Large intestine (tissue), 3 donors: Measurements from ENCODE around the gene MRI1. TPM values are rescaled to one million over a fixed set of nuclear protein-coding genes. Genes with fewer than 3 reads are reported as not detected.
"Not testable (repeated sequence)": the region's sequence is repeated elsewhere in the genome, so short reads cannot be mapped to it uniquely, and the experiment has no call there.

Experiments
- DNase-seq, 2 donors: peaks; one replicate each; pipeline versions ENCODE4 v3.0.0 to v3.0.0-alpha.2; 2013
- H3K27ac ChIP-seq: one replicate; pipeline ENCODE4 v1.5.1; 2013; ENCODE audit warnings: low read length
- H3K27me3 ChIP-seq: 2 replicates; pipeline ENCODE4 v1.6.1; 2013; ENCODE audit warnings: low read length; ENCODE audit not compliant: control insufficient read depth, insufficient read depth
- H3K36me3 ChIP-seq: 2 replicates; pipeline ENCODE4 v1.6.1; 2013; ENCODE audit warnings: low read length; ENCODE audit not compliant: control insufficient read depth, insufficient read depth
- H3K4me1 ChIP-seq: one replicate; pipeline ENCODE4 v1.6.1; 2013; ENCODE audit warnings: low read length; ENCODE audit not compliant: control insufficient read depth, insufficient read depth
- H3K4me3 ChIP-seq: one replicate; pipeline ENCODE4 v1.5.1; 2013; ENCODE audit warnings: low read length
- H3K9me3 ChIP-seq: one replicate; pipeline ENCODE4 v1.6.1; 2013; ENCODE audit warnings: mild to moderate bottlenecking, low read depth, low read length, moderate library complexity; ENCODE audit not compliant: control insufficient read depth
- WGBS: methylation state at CpG from one replicate; pipeline ENCODE4 v1.1.5; 2013; ENCODE audit warnings: low lambda C conversion rate; ENCODE audit not compliant: insufficient coverage; 5-methylcytosine and 5-hydroxymethylcytosine counted together
- polyA plus RNA-seq: library from polyadenylated mRNA; unstranded; fragments of 120-200 nt; gene quantifications from one replicate; pipeline ENCODE4 v1.2.1, GENCODE V29; 2013

Gene MRI1
- polyA plus RNA-seq, 1 donor: 43.7 TPM

GRCh38 chr19:13774217-13775191 lies 10.2 kb downstream of the MRI1 start, which contains the start of gene C19orf53:
TSS of gene C19orf53 (plus strand) at chr19:13774456. CDS start at chr19:13774478, 22 bp downstream.
- H3K27ac ChIP-seq: peak within 1 kb of the TSS; percentile 84
- H3K27me3 ChIP-seq: no peaks in the 10 kb centered on the region
- H3K4me3 ChIP-seq: peak within 1 kb of the TSS; percentile 81
- peaks cover 39% of the 10 kb centered on the region for H3K36me3 ChIP-seq
- peak; percentile 90 to 93 for DNase-seq
- H3K9me3 ChIP-seq: no peaks in the 10 kb centered on the region
- H3K4me1 ChIP-seq: peaks cover 4% of the 10 kb centered on the region
- 0% methylated on average over 1 of the region's 61 CpGs for WGBS

- Histone ChIP-seq H3K27ac (no peak overlapping the region), H3K27me3 (no peaks in the 10 kb centered on the region), H3K9me3 (no peaks in the 10 kb centered on the region), H3K4me3 (no peak overlapping the region), H3K36me3 (peaks cover 27% of the 10 kb centered on the region), H3K4me1 (peaks cover 7% of the 10 kb centered on the region)
- no peak for DNase-seq
- no CpG with 5 or more reads among the region's 9 CpGs for WGBS
Measured at GRCh38 chr19:13778398-13778797, 14.1 kb downstream of the MRI1 start.

- Histone ChIP-seq H3K9me3 (no peaks in the 10 kb centered on the region), H3K27me3 (no peaks in the 10 kb centered on the region), H3K27ac (no peak overlapping the region), H3K4me1 (peaks cover 7% of the 10 kb centered on the region), H3K36me3 (peaks cover 27% of the 10 kb centered on the region), H3K4me3 (no peak overlapping the region)
- DNase-seq: no peak
- no CpG with 5 or more reads among the region's 6 CpGs for WGBS
Measured at GRCh38 chr19:13778847-13779246, 14.5 kb downstream of the MRI1 start.

GRCh38 chr19:13779794-13780193 lies 15.5 kb downstream of the MRI1 start:
- no CpG with 5 or more reads among the region's 8 CpGs for WGBS
- H3K4me1 ChIP-seq, H3K27ac ChIP-seq, H3K27me3 ChIP-seq, H3K9me3 ChIP-seq, H3K4me3 ChIP-seq, DNase-seq: not testable (repeated sequence)
- peaks cover 27% of the 10 kb centered on the region for H3K36me3 ChIP-seq

GRCh38 chr19:13781547-13781946 lies 17.2 kb downstream of the MRI1 start:
- no peak overlapping the region for H3K4me3 ChIP-seq
- H3K36me3 ChIP-seq: peaks cover 23% of the 10 kb centered on the region
- no peaks in the 10 kb centered on the region for H3K27me3 ChIP-seq
- H3K27ac ChIP-seq: no peak overlapping the region
- DNase-seq: peak; percentile 55 to 68
- H3K4me1 ChIP-seq: peaks cover 3% of the 10 kb centered on the region
- WGBS: no CpG with 5 or more reads among the region's 5 CpGs
- H3K9me3 ChIP-seq: no peaks in the 10 kb centered on the region

- no peaks in the 10 kb centered on the region for H3K27me3 ChIP-seq
- peaks cover 3% of the 10 kb centered on the region for H3K4me1 ChIP-seq
- no CpG with 5 or more reads among the region's 8 CpGs for WGBS
- no peak for DNase-seq
- no peak overlapping the region for H3K4me3 ChIP-seq
- no peaks in the 10 kb centered on the region for H3K9me3 ChIP-seq
- no peak overlapping the region for H3K27ac ChIP-seq
- peaks cover 19% of the 10 kb centered on the region for H3K36me3 ChIP-seq
Measured at GRCh38 chr19:13782537-13782936, 18.2 kb downstream of the MRI1 start.

- no peaks in the 10 kb centered on the region for H3K9me3 ChIP-seq
- DNase-seq: no peak
- H3K36me3 ChIP-seq: peaks cover 6% of the 10 kb centered on the region
- H3K4me1 ChIP-seq: peaks cover 3% of the 10 kb centered on the region
- no peaks in the 10 kb centered on the region for H3K27me3 ChIP-seq
- H3K4me3 ChIP-seq: no peak overlapping the region
- WGBS: no CpG with 5 or more reads among the region's 18 CpGs
- H3K27ac ChIP-seq: no peak overlapping the region
Measured at GRCh38 chr19:13783565-13784500, 19.5 kb downstream of the MRI1 start.

- no peaks in the 10 kb centered on the region for H3K36me3 ChIP-seq
- WGBS: 80% methylated on average over 1 of the region's 17 CpGs
- H3K4me1 ChIP-seq: peaks cover 3% of the 10 kb centered on the region
- H3K4me3 ChIP-seq: no peak overlapping the region
- peak in 1 of 2 donors; percentile 43 for DNase-seq
- no peaks in the 10 kb centered on the region for H3K27me3 ChIP-seq
- H3K9me3 ChIP-seq: no peaks in the 10 kb centered on the region
- no peak overlapping the region for H3K27ac ChIP-seq
Measured at GRCh38 chr19:13784731-13785452, 20.6 kb downstream of the MRI1 start.

GRCh38 chr19:13788991-13789390 lies 24.7 kb downstream of the MRI1 start:
- Histone ChIP-seq H3K4me1 (no peaks in the 10 kb centered on the region), H3K4me3 (no peak overlapping the region), H3K36me3 (no peaks in the 10 kb centered on the region), H3K9me3 (no peaks in the 10 kb centered on the region), H3K27ac (no peak overlapping the region), H3K27me3 (no peaks in the 10 kb centered on the region)
- no peak for DNase-seq
- no CpG with 5 or more reads among the region's 8 CpGs for WGBS
